H1 (cell line): Measurements from ENCODE around the gene SAPCD1.

ENCODE experiments used
- CHD2 ChIP-seq: IDR thresholded peaks from 2 replicates; pipeline ENCODE4 v1.6.1; 2012; ENCODE audit warnings: low read length, improper control_type of control experiment
- GABPA ChIP-seq: IDR thresholded peaks from 2 replicates; pipeline ENCODE4 v1.6.1; 2011; ENCODE audit warnings: mild to moderate bottlenecking, low read length, moderate library complexity, borderline replicate concordance; ENCODE audit not compliant: insufficient read depth
- KDM1A ChIP-seq: fragments of 200-600, 300-600 bp; sonication (generic); IDR thresholded peaks from 2 replicates; pipeline ENCODE4 v1.7.1; 2016; ENCODE audit warnings: mild to moderate bottlenecking, low read length, borderline replicate concordance
- POLR2A ChIP-seq, 2 experiments: IDR thresholded peaks; 1 replicate in 1 of 2; 2 replicates in 1 of 2; pipeline ENCODE4 v1.6.1; 2011; ENCODE audit warnings: low read depth in 2 of 2, low read length in 2 of 2, mild to moderate bottlenecking in 2 of 2; ENCODE audit errors: control extremely low read depth in 1 of 2
- RAD21 ChIP-seq, 2 experiments: IDR thresholded peaks in 1 of 2; conservative IDR thresholded peaks in 1 of 2; 2 replicates each; pipeline ENCODE4 v1.6.1; 2011; ENCODE audit warnings: low read depth in 2 of 2, low read length in 2 of 2, improper control_type of control experiment in 1 of 2, inconsistent platforms in 1 of 2, mild to moderate bottlenecking in 1 of 2, moderate library complexity in 1 of 2
- SP2 ChIP-seq: IDR thresholded peaks from 2 replicates; pipeline ENCODE4 v1.6.1; 2012; ENCODE audit warnings: mild to moderate bottlenecking, low read length, inconsistent platforms
- TF ChIP-seq, protein P1 (sequence below), 3 experiments: IDR thresholded peaks; 1 replicate in 2 of 3; 2 replicates in 1 of 3; pipeline versions ENCODE4 v1.5.1 to v1.6.1; 2011; ENCODE audit warnings: low read length in 3 of 3, mild to moderate bottlenecking in 3 of 3, inconsistent platforms in 2 of 3, low read depth in 1 of 3, moderate library complexity in 1 of 3; ENCODE audit not compliant: insufficient read depth in 1 of 3; ENCODE audit errors: control extremely low read depth in 1 of 3

DNA sequence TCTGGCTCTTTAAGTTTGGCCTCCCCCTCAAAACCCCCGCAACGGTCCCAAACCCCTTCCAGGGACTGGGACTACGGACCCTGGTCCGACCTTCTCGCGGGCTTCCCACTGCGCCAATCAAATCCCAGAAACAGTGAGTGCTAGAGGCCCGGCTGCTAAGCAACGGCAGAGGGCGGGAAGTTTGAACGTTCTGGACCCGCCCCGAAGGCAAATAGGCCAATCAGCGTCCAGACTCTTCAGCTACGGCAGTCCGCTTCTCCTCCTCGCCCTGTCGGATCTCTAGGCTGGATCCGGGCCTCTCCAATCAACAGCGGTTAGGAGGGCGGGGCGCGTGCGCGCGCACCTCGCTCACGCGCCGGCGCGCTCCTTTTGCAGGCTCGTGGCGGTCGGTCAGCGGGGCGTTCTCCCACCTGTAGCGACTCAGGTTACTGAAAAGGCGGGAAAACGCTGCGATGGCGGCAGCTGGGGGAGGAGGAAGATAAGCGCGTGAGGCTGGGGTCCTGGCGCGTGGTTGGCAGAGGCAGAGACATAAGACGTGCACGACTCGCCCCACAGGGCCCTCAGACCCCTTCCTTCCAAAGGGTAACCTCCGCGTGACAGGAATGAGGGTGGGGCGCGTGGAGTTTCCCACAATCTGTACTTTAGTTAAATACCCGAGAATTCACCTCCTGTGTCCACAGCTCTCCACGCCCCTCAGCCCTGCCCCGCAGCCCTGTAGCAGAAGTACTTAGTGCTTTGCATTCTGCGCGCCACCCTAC is 22.6 kb upstream of the SAPCD1 start, which contains the start of gene MSH5:
- TF ChIP-seq SP2 (peak; percentile 48), KDM1A (no peak), GABPA (no peak), RAD21 (IDR thresholded peaks at IDR 0.05 in 1 of 2, conservative IDR thresholded peaks at IDR 0.05 in 1 of 2; ENCODE audit: low read depth in 2 of 2, low read length in 2 of 2) (no peak), POLR2A (IDR thresholded peaks at IDR 0.05; ENCODE audit: control extremely low read depth in 1 of 2, low read depth in 2 of 2, low read length in 2 of 2) (peak in 1 of 2 experiments; percentile 90; a peak in 2 of 3 replicates), CHD2 (peak; percentile 80; the same call in 1 of the 2 replicates)
- TF ChIP-seq, protein P1, sequence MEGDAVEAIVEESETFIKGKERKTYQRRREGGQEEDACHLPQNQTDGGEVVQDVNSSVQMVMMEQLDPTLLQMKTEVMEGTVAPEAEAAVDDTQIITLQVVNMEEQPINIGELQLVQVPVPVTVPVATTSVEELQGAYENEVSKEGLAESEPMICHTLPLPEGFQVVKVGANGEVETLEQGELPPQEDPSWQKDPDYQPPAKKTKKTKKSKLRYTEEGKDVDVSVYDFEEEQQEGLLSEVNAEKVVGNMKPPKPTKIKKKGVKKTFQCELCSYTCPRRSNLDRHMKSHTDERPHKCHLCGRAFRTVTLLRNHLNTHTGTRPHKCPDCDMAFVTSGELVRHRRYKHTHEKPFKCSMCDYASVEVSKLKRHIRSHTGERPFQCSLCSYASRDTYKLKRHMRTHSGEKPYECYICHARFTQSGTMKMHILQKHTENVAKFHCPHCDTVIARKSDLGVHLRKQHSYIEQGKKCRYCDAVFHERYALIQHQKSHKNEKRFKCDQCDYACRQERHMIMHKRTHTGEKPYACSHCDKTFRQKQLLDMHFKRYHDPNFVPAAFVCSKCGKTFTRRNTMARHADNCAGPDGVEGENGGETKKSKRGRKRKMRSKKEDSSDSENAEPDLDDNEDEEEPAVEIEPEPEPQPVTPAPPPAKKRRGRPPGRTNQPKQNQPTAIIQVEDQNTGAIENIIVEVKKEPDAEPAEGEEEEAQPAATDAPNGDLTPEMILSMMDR (IDR thresholded peaks at IDR 0.05; ENCODE audit: control extremely low read depth in 1 of 3, insufficient read depth in 1 of 3, low read depth in 1 of 3, low read length in 3 of 3): no peak
